K562 (cell line): ENCODE measurements around the gene AKT3. TPM values are rescaled to one million over a fixed set of nuclear protein-coding genes. Genes with fewer than 3 reads are reported as not detected.

ENCODE experiments used
- ARID3A ChIP-seq: IDR thresholded peaks from 2 replicates; pipeline ENCODE4 v1.6.1; 2012; ENCODE audit warnings: low read depth, low read length, improper control_type of control experiment, borderline replicate concordance
- DIDO1 ChIP-seq: fragments of 450-650 bp; IDR thresholded peaks from 2 replicates; pipeline ENCODE4 v1.6.1; 2016; ENCODE audit warnings: low read depth, missing biosample characterization, missing genetic modification characterization
- EGR1 ChIP-seq: fragments of 450-650 bp; conservative IDR thresholded peaks from 2 replicates; pipeline ENCODE4 v1.6.1; 2017; ENCODE audit warnings: mild to moderate bottlenecking
- HOMEZ ChIP-seq: fragments of 250-450 bp; sonication (Bioruptor Pico); IDR thresholded peaks from 2 replicates; pipeline ENCODE4 v1.4.0; 2020; ENCODE audit warnings: mild to moderate bottlenecking, moderate library complexity
- MAX ChIP-seq: sonication (generic); formaldehyde crosslinking; IDR thresholded peaks from 2 replicates; pipeline ENCODE4 v1.9.0; 2022; ENCODE audit warnings: mild to moderate bottlenecking, missing genetic modification reagents
- MBD1 ChIP-seq: fragments of 250-450 bp; sonication (Bioruptor Pico); IDR thresholded peaks from 2 replicates; pipeline ENCODE4 v1.8.0; 2022; ENCODE audit warnings: inconsistent platforms
- MEF2D ChIP-seq: conservative IDR thresholded peaks from 2 replicates; pipeline ENCODE4 v1.6.1; 2016; ENCODE audit warnings: low read depth, missing genetic modification characterization, missing compliant biosample characterization
- NFYB ChIP-seq: IDR thresholded peaks from 2 replicates; pipeline ENCODE4 v1.6.1; 2011; ENCODE audit warnings: mild to moderate bottlenecking, moderate library complexity; ENCODE audit not compliant: insufficient read length; ENCODE audit errors: extremely low read depth
- PRMT5 ChIP-seq: sonication (generic); formaldehyde crosslinking; IDR thresholded peaks from 2 replicates; pipeline ENCODE4 v1.5.0; 2020; ENCODE audit warnings: missing genetic modification reagents
- SMC3 ChIP-seq: conservative IDR thresholded peaks from 2 replicates; pipeline ENCODE4 v1.6.1; 2011; ENCODE audit warnings: low read depth, low read length, improper control_type of control experiment; ENCODE audit not compliant: insufficient read depth
- TAF15 ChIP-seq: fragments of 200-400 bp; formaldehyde crosslinking; IDR thresholded peaks from 2 replicates; pipeline ENCODE4 v1.6.1; 2017; ENCODE audit warnings: mild to moderate bottlenecking, low read depth, low read length, moderate library complexity
- ZNF589 ChIP-seq: fragments of 200-800 bp; sonication (Bioruptor generic); IDR thresholded peaks from 2 replicates; pipeline ENCODE4 v1.6.1; 2016; ENCODE audit warnings: low read depth, missing genetic modification characterization, missing compliant biosample characterization
- polyA plus RNA-seq, 8 experiments: library from polyadenylated mRNA; depleted of rRNA in 4 of 8; stranded (reverse) in 5 of 8; unstranded in 3 of 8; fragments of >200 nt; fragmentation: Nextera tagmentation in 2 of 8; fragmentation: Illumina TruSeq in 1 of 8; extraction: Ambion mirVana in 2 of 8; extraction: Trizol in 1 of 8; gene quantifications; 2 replicates each; pipeline versions ENCODE4 v1.2.1 to v1.2.3, GENCODE V29; 2011 to 2014; ENCODE audit warnings: inconsistent platforms in 1 of 8, missing spikeins in 1 of 8
- total RNA-seq, 7 experiments: library from RNA; depleted of rRNA in 6 of 7; stranded (reverse); fragments of >200 nt in 6 of 7; fragmentation: Illumina TruSeq in 2 of 7; extraction: Trizol in 2 of 7; gene quantifications; 2 replicates each; pipeline versions ENCODE4 v1.2.1 to v1.2.3, GENCODE V29; 2011 to 2021; ENCODE audit warnings: low replicate concordance in 1 of 7
- TF ChIP-seq, protein P1 (sequence below): sonication (generic); formaldehyde crosslinking; IDR thresholded peaks from 2 replicates; pipeline ENCODE4 v1.4.0; 2020; ENCODE audit warnings: mild to moderate bottlenecking, missing genetic modification reagents
- TF ChIP-seq, protein P2 (sequence below), 2 experiments: fragments of 450-650 bp in 1 of 2; sonication (generic) in 1 of 2; formaldehyde crosslinking in 1 of 2; IDR thresholded peaks in 1 of 2; conservative IDR thresholded peaks in 1 of 2; 2 replicates each; pipeline versions ENCODE4 v1.6.1 to v1.8.1; 2016 to 2023; ENCODE audit warnings: mild to moderate bottlenecking in 2 of 2, moderate library complexity in 2 of 2, inconsistent platforms in 1 of 2, missing genetic modification reagents in 1 of 2

The AKT3 gene
- total and polyA plus RNA-seq, 9 of the 15 experiments (the other 6 are each of a cell fraction or from before 2014, with no cell fraction given), result 0.04 to 0.54 (median 0.18) TPM; not detected in 1

- TF ChIP-seq HOMEZ (CRISPR knock-in tag) (no peak), NFYB (no peak), MAX (peak; percentile 26; the same call in 1 of the 2 replicates), DIDO1 (tag) (0 out of 2 replicates have a peak, but pooled peaks have one; percentile 38), EGR1 (peak; percentile 75), ARID3A (no peak), PRMT5 (no peak), MEF2D (tag) (no peak), MBD1 (CRISPR knock-in tag) (no peak), ZNF589 (CRISPR knock-in tag) (0 out of 2 replicates have a peak, but pooled peaks have one; percentile 48), TAF15 (no peak), SMC3 (no peak)
- TF ChIP-seq, protein P1, sequence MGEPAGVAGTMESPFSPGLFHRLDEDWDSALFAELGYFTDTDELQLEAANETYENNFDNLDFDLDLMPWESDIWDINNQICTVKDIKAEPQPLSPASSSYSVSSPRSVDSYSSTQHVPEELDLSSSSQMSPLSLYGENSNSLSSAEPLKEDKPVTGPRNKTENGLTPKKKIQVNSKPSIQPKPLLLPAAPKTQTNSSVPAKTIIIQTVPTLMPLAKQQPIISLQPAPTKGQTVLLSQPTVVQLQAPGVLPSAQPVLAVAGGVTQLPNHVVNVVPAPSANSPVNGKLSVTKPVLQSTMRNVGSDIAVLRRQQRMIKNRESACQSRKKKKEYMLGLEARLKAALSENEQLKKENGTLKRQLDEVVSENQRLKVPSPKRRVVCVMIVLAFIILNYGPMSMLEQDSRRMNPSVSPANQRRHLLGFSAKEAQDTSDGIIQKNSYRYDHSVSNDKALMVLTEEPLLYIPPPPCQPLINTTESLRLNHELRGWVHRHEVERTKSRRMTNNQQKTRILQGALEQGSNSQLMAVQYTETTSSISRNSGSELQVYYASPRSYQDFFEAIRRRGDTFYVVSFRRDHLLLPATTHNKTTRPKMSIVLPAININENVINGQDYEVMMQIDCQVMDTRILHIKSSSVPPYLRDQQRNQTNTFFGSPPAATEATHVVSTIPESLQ (CRISPR knock-in tag), result no peak
- TF ChIP-seq, protein P2, sequence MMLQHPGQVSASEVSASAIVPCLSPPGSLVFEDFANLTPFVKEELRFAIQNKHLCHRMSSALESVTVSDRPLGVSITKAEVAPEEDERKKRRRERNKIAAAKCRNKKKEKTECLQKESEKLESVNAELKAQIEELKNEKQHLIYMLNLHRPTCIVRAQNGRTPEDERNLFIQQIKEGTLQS (IDR thresholded peaks at IDR 0.05), result no peak
- TF ChIP-seq, protein P2 (CRISPR knock-in tag; conservative IDR thresholded peaks at IDR 0.05), result no peak
Measured at GRCh38 chr1:243505986-243506689, 343.9 kb downstream of the AKT3 start (continued).
